NCI-H1105 (cell line): ENCODE data around the gene MPPED1.

Experiments
- DNase-seq: peaks from one replicate; lab custom pipeline; 2025; lab: John Stamatoyannopoulos, UW

Gene MPPED1

DNA sequence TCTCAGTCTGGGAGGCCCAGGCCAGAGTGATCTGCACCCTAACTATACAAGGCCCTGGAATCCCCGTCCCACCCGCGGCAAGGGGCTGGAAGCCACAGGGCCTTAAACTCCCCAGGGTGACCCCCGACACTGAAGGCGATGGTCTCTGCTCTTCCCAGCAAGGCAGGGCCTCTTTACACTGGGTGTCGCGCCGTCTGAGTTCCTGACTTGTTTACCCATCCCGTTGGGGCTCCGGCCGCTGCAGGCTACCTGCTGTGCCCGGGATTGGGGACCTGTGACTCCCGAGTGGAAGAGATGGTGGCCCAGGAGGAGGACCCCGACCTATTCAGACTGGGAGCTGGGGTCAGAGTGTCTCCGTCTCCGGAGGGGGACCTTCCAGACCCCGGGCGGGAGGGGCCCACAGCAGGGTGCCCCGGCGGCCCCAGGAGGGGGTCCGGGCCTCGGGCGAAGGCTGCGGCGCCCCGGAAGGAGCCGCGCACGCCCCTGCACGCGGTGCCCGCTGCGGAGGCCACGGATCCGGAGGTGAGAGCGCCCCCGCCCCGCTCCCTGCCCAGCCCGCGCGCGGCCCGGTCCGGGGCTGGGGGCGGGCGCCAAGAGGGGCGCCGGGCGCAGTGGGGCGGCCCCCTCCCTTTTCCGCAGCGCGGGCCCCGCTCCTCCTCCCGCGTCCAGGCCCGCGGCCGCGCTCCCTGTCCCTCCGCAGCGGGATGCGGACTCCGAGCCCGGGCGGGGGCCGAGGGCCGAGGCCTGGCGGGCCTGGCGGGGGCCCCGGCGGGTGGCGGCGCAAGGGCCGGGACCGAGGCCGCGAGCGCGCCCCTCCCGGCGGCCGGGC lies 560 bp upstream of the MPPED1 start:
- no peak for DNase-seq

DNA sequence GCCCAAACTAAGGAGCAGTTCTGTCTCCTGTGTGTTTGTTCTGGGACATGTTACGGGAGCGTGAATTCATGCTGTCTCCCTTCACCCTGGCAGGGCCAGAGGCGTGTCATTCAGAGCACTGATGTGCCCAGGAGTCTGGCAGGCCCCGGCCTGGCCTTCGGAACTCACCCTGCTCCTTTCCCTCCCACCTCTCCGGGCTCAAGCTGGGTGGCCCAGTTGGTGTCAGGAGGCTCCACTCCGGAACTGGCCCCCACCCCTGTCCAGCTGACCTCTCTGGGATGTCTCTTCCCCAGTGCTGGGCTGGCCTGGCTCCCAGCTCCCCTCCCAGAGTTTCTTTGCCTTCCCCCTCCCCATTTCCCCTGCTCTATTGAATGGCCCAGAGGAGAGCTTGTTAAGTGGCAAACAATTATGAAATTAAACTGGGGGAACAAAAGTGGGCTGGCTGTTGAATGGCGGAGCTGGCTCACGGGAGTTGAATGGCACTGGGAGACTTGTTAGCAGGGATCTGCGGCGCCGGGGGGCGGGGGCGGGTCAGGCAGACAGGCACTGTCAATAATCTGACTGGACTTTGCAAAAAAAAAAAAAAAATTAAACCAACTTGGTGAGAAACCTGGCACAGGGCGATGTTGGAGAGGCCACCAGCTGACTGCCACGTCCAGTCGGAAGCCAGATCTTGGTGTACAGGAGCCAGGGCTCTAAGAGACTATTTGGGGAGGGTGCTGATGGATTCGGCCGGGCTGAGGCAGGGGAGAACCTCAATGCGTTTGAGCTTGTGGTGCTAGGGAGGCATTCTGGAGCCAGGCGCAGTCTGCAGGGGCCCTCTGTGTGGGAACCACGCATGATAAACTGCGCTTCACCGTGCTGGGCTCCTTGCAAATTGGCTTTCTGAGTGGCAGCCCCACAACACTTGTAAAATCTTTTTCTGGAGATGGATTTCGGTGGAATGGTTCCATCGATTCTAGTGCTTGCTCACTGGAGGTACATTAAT lies 1.3 kb downstream of the MPPED1 start:
- peak; percentile 81 for DNase-seq

DNA sequence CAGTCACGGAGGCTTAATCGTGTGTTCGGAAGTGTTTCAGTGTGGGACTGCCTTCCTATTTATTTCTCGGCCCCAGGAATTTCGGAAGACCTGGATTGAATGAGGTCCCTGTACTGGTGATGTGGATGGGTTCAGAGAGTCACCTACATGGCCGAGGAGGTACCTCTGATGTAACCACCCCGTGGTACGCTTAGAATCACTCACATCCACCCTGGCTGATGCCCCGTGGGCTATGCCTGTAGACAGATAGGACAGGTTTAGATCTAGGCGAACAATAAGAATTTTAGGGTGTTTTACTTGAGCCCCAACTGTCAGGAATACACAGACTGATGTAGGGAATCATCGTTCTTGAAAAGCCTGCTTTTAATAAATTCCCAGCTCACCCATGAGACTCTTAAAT lies 2.0 kb downstream of the MPPED1 start:
- DNase-seq, result no peak

DNA sequence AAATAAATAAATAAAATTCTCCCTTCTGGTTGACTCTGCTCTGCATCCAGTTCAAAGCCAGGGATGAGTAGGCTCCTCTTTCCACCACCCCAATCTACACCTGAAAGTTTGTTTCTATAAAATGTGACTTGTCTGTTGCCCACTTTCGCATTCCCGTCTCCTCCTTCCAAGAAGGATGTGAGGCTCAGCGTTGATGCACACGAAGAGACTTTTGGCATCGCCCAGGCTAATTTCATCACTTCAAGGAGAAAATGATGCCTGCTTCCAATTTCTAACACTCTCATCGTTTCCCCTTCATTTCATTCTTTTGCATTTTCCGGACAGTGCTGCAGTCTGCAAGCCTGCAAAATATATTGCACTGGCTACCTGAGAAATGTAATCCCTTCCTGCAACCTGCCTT lies 3.9 kb downstream of the MPPED1 start:
- DNase-seq, result no peak

DNA sequence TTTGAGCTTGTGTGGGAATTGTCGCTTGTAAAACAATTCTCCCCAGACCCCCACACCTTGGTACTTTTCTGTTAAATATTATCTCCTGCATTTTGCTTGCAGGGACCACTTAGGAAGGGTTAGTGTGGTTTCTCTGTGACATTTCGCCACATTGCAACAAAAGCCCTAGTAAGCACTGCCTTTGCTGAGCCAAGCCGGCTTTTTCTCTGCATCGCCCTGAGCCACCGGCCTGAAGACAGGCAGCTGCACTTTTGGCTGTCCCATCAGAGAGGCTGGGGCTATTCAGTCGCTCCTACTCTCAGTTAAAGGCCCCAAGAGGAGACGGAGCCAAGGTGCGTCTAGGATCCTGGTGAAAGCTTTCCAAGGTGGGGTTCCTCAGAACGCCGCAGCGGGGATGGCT lies 5.7 kb downstream of the MPPED1 start:
- DNase-seq, result no peak

DNA sequence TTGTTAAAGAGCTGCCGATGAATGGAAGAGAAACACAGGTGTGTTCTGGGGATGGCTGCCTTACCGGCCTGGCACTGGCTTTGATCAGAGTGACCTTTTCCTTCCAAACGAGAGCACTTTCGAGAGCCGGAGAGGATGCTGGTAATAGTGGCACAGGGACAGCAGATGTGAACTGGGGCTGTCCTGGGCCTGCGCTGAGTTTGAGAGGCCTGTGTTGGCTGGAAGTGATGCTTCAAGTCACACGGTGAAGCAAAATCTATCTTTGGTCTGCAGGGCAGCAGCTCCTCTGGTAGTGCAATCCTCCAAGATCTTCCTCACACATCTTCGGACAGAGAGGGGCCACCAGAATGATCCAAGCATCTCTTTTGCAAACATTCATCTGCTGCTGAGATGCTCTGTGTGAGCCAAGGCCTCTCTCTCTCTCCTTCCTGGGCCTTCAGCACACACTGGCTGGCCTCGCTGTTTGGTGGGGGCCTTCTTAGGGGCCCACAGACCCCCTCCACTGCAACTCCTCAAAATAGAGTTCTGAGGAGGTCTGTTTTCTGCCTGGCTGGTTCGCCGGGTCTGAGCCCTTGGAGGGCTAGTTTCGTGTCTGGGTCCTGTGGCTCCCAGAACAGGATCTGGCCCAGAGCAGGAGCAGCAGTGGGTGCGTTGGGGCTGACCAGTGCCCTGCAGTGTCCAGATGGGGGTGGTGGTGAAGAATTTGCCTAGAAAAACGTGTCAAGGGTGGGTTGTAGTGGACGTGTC lies 6.4 kb downstream of the MPPED1 start:
- no peak for DNase-seq

DNA sequence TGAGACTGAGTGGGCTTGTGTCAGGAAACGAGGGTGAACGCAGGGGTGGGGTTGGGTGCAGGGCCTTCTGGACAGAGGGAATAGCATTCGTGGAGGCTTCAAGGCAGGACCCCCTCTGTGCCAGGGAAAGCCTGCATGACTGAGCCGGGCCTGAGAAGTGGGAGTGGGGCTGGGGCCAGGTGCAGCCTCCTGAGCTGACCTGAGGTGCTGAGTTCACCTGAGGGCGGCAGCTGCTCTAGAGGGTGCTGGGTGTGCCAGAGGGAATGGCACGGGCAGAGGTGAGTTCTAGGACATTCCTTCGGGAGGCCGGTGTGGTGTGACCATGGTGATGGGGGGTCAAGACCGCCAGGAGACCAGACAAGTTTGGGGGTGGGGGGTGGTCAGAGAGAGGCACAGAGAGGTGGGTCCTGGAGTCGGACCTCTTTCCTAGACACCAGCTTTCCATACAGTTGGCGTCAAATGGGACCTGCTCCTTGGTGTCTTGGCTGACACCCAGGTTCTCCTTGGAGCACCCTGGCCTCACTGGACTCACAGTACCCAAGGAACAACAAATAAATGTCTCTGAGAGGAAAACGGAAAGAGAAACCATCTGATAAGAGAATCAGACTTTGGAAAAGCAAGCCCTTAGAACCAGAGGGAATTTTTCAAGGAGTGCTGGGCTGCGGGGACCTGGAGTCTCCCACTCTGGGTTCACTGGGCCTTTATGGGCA lies 7.7 kb downstream of the MPPED1 start:
- DNase-seq, result no peak

DNA sequence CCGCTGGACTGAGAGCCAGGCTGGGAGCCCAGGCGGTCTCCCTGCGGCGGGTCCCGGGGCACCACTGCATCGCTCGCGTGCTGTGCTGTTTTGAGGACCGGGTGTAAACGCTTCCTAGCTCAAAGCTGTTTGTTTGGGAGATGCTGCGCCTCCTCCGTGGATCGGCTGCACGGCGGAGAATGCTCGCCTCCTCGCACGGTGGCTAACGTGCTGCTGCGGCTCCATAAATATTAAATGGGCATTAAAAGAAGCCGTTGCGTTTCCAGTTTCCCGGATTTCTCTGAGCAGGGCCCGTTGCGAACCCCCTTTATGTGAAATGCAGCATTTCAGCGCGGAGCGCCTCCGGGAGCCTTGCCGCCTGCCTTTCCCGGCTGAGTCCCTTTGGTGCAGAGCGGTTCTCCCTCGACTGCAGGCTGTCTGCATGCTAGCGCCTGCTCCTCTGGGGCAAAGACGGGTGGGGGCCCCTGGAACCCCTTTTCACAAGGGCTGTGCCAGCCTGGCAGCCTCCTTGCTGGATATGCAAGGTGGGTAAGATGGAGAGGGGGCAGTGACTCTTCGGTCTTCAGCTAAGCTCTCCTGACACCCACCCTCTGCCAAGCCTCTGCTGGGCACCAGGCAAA lies 9.3 kb downstream of the MPPED1 start:
- DNase-seq, result no peak

DNA sequence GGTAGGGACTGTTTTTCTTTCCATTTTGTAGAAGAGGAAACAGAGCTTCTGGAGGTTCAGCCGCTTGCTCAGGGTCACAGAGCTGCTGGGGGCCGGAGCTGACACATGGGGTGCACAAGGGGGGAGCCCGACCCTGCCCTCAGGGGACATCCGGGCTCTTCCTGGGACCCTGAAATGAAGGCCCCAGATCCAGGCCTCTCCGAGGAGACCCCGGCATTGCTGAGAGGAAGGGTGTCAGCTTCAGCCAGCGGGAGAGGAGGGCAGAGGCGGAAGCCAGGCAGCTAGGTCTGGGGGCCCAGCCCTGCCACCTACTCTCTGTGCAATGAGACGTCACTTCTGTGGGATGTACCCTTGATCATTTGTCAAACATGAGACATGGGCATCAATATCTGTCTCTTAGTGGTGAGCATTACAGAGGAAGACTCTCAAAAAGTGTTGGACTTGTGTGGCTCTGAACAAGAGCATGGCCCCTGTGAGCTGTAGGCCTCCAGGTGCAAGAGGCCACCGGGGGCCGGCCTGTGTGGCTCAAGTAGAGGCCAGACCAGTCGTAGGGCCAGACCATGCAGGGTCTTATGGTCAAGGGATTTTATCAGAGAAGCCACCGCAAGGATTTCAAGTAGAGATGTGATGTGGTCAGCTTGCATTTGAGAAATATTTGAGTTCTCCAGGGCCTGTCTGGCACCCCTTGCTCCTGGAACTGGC lies 10.3 kb downstream of the MPPED1 start:
- no peak for DNase-seq

DNA sequence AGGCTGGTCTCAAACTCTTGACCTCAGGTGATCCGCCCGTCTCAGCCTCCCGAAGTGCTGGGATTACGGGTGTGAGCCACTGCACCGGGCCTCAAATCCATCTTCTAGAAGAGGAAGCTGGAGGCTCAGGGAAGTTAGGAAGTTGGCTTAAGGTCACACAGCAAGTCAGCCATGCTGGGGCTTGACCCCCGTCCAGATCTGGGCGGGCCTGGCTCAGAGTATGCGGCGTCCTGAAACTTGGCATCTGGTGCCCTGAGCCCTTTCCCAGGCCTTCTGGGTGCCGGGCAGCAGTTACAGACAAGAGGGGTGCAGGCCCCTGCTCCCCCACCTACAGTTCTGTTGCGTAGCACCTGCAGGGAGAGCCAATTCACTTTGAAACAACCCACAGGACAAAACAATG lies 11.2 kb downstream of the MPPED1 start:
- DNase-seq, result no peak

DNA sequence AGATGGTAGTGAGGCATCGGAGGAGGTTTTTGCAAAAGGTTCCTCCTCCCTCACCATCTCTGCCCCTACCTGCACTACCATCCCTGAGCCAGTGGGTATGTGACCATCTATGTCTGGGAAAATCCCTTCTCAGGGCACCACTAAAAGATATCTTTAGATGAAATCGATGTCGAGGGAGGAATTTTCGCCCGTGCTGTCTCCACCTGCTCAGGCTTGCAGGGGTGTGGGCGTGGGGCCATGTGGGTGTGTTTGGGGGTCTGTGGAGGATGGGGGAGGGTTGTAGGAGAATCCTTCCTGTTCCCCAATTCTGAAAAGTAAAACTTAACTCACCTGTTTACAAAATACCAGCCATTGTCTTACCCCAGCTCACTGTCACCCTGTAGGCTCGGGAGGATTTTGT lies 12.4 kb downstream of the MPPED1 start:
- no peak for DNase-seq

DNA sequence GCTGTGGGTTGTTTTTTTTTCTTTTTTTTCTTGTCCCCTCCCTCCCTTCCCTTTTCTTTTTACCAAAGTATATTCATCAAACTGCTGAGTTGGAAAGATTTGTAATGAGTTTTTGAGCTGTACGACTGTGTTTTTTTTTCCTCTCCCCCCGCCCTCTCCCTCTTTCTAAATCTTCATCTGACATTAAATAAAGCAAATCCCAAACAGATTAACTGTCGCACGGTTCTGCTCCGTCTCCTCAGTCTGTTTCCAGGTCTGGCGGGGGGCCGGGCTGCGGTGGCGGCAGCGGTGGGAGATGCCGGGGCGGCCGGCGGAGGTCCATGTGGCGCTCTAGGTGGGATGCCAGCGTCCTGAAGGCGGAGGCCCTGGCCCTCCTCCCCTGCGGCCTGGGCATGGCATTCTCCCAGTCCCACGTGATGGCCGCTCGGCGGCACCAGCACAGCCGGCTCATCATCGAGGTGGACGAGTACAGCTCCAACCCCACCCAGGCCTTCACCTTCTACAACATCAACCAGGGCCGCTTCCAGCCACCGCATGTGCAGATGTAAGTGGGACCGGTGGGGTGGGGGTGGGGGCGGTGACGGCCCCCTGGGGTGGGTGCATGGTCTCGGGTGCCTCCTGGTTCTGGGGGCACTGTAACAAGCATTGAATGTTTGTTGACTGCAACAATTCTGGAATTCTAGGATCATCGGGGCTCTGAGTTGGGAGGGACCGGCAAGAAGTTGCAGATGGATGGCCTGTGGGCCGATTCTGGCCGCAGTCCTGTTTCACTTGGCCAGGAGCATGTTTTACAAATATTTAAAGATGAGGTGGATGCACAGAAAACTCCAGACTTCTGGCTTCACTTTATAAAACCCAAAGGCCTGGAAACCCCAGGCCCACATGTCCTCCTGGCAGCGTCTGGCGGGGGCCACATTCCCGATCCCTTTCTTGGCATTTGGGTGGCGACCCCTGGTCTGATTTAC lies 13.1 kb downstream of the MPPED1 start:
- DNase-seq, result no peak

DNA sequence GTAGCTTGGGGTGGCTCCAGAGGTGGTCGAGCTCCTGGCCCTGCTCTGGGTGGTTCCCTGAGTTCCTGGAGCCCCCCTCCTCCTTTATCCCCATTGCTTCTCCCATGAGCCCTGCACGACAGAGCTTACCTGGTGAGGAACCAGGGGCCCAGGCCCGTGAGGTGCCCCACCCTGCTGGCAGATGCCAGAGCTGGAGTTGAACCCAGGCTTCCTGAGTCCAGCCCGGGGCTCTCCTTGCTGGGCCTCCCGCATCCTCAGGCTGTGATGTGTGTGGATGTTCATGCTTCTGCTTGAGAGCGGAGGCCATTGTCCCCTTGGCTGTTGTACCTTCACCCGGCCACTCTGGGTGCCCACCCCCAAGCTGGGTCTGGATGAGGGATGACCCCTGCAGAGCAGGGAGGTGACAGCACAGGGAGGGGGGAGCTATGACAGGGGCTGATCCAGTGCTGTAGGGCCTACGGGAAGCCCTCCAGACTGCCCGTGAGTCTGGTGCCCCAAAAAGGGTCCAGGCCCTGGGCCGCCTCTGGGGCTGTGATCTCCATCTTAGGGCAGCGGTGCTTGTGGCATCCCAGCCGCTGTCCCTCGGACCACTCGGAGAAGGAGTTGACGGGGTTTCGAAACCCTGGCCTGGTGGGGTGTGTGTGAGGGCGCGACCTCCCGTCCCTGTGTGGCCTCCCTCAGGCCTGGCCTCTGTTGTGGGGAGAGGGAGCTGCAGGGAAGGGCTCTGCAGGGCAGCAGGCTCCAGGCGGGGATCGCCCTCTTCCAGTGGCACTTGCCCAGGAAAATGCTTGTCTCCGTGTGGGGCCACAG lies 14.4 kb downstream of the MPPED1 start:
- DNase-seq, result no peak

DNA sequence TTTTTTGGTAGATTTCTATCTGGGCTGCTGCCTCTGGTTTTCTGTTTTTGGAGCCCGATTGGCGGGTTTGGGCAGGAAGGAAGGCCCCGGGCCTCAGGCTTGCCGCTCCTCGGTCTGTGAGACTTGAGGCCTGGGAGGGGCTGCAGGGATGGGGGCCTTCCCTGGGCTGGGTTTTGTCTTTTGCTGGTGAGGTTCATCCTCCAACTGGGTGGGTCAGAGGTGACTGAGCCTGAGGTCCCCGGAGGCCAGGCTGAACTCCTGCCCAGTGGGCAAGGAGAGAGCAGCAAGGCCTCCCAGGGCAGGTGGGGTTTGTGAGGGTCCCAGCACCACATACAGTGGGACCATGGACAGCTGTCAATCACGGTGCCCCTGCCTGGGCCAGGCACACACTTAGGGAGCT lies 15.0 kb downstream of the MPPED1 start:
- DNase-seq, result no peak

DNA sequence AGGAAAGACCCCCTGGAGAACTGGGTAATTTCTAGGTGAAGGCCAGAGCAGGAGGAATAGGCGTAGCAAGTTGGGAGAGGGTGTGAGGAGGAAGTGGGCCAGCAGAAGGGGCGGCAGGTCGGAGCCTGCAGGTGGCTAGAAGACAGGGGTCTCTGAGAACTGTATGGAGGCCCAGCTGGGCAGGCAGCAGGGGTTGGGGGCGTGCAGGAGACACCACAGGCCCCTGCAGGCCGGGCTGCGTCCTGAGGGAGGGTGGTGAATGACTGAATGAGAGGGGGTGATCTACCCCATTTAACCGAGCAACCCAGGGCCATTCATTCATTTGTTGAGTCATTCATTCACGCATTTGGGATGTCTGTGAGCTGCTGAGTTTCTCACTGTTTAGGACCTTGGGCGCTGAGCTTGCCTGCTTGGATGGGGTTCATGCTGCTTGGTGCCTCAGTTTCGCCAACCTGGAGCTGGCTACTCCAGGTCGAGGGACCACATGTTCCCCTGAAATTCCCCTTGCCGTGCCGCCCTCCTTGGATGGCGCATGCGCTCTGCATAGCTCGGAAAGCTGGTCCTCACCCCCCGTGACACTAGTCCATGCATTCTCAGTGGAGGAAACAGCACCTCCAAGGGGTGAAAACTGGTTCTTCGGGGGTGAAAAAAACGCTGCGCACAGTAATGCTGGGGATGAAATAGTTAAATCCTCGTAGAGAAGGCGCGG lies 15.6 kb downstream of the MPPED1 start:
- DNase-seq, result no peak

DNA sequence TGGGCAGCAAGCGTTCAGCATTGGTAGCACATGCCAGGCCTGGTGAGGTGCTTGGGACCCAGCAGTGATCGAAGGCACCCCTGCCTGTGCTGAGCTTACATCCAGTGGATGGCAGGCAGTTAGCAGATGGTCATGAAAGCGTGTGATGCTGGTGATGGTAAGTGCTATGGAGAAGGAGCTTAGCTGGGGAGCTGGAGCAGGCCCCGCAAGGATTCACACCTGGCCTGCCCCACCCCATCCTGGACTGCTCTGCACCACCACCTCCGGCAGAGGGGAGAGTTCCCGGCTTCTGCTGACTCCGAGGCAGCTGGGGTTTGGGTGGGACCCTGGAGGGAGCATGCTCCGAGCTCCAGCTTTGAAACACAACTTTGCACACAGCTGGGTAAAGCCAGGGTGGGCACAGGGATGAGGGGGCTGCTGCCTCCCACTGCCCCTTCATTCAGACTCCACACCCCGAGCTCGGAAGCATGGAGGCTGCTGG lies 16.2 kb downstream of the MPPED1 start:
- DNase-seq, result no peak

DNA sequence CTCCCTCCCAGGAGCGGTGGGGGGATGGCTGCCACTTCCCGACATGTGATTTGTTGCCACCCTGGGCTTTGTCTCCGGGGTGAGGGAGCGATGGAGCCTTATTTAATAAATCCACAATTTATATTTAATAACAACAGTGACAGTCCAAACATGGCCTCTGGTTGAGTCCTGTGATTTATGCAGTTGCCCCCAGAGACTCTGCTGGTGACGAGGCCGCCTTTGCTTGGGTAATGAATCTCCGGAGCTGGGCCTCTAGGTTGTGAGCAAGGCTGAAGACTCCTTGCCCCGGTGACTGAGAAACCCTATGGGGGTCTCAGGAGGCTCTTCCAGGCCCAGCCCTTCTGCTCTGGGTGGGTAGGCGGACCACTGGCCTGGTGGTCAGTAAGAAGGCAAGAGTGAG lies 16.7 kb downstream of the MPPED1 start:
- no peak for DNase-seq

DNA sequence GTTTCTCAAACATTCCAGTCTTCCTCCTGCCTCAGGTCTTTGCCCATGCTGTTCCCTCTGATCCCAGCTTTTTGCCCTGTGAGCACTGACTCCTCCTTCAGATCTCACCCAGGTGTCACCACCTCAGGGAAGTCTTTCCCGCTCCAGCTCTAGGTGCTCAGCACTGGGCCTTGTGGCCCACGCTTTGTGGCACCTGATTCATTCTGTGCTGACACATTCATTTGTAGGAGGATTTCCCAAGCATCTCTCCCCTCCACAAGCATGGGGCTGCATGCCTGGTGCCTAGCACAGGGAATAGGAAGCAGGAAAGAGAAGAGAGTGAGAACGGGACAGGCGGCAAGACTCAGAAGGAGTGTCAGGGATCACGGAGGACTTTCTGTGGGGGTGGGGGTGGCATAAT lies 17.6 kb downstream of the MPPED1 start:
- DNase-seq, result no peak
